Esophagus muscularis mucosa (tissue), 3 donors: Measurements from ENCODE around the gene NSMF.

ENCODE experiments used
- EP300 ChIP-seq: sonication (generic); formaldehyde crosslinking; IDR thresholded peaks from one replicate; pipeline ENCODE4 v1.6.1; 2017; ENCODE audit warnings: antibody characterized with exemption
- TF ChIP-seq, protein P1 (sequence below), 3 experiments: fragments of 200-600 bp in 2 of 3; fragments of 450-650 bp in 1 of 3; sonication (generic) in 2 of 3; IDR thresholded peaks; one replicate each; pipeline ENCODE4 v1.5.1; 2017 to 2019; ENCODE audit warnings: antibody characterized with exemption in 3 of 3, mild to moderate bottlenecking in 2 of 3, moderate library complexity in 1 of 3

DNA sequence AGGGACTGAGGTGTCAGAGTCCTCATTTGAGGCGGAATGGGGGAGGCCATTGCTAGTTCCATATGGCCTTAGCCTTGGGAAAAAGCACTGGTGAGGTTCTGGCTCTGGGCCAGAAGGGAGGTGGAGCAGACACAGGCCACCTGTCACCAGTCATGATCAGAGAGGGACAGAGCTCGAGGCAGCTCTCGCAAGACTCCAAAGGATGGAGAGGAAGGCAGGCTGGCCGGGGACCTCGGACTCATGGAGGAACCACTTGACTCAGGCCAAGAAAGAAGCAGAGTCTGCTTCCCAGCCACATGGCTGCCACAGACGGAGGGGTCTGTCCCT is 29.2 kb upstream of the NSMF start:
- TF ChIP-seq, protein P1, sequence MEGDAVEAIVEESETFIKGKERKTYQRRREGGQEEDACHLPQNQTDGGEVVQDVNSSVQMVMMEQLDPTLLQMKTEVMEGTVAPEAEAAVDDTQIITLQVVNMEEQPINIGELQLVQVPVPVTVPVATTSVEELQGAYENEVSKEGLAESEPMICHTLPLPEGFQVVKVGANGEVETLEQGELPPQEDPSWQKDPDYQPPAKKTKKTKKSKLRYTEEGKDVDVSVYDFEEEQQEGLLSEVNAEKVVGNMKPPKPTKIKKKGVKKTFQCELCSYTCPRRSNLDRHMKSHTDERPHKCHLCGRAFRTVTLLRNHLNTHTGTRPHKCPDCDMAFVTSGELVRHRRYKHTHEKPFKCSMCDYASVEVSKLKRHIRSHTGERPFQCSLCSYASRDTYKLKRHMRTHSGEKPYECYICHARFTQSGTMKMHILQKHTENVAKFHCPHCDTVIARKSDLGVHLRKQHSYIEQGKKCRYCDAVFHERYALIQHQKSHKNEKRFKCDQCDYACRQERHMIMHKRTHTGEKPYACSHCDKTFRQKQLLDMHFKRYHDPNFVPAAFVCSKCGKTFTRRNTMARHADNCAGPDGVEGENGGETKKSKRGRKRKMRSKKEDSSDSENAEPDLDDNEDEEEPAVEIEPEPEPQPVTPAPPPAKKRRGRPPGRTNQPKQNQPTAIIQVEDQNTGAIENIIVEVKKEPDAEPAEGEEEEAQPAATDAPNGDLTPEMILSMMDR (IDR thresholded peaks at IDR 0.05): no peak
- no peak for TF ChIP-seq EP300
